ENCODE results near the gene SETD6. TPM values are rescaled to one million over a fixed set of nuclear protein-coding genes. Genes with fewer than 3 reads are reported as not detected.

The SETD6 gene
- total RNA-seq, 1 donor from 2014 or later: 25.0 TPM

GRCh38 chr16:58530179-58530578 is 14.9 kb downstream of the SETD6 start:
- Mint-ChIP-seq H3K27me3 (ENCODE audit: insufficient read depth, low read depth) (peaks cover 5% of the 10 kb centered on the region), H3K4me1 (no peaks in the 10 kb centered on the region), H3K9me3 (no peaks in the 10 kb centered on the region), H3K4me3 (no peak overlapping the region), H3K36me3 (peaks cover 42% of the 10 kb centered on the region), H3K27ac (no peak overlapping the region)
- Histone ChIP-seq H3K9ac (no peak overlapping the region), H4K20me1 (ENCODE audit: low read depth) (peaks cover 11% of the 10 kb centered on the region), H3K27me3 (no peaks in the 10 kb centered on the region), H2AFZ (replicated peaks) (no peak overlapping the region), H3K4me1 (no peaks in the 10 kb centered on the region), H3K36me3 (peaks cover 48% of the 10 kb centered on the region), H3K9me3 (ENCODE audit: low read depth) (no peaks in the 10 kb centered on the region), H3K79me2 (ENCODE audit: low read depth) (no peaks in the 10 kb centered on the region), H3K4me3 (no peak overlapping the region), H3K27ac (no peak overlapping the region), H3F3A (ENCODE audit: low read depth) (peaks cover 18% of the 10 kb centered on the region), H3K4me2 (no peak overlapping the region)
- TF ChIP-seq CTCF (IDR thresholded peaks at IDR 0.05) (no peak), EZH2 (IDR thresholded peaks at IDR 0.05) (no peak), EZH2phosphoT487 (IDR thresholded peaks at IDR 0.05) (no peak)
- DNase-seq (ENCODE audit: low spot score): no peak

GRCh38 chr16:58532414-58532813 is 17.1 kb downstream of the SETD6 start:
- no peaks in the 10 kb centered on the region for H3K9me3 ChIP-seq (ENCODE audit: low read depth)
- H3K9me3 Mint-ChIP-seq: no peaks in the 10 kb centered on the region
- no peaks in the 10 kb centered on the region for H3K27me3 ChIP-seq
- TF ChIP-seq CTCF (IDR thresholded peaks at IDR 0.05) (no peak), EZH2phosphoT487 (IDR thresholded peaks at IDR 0.05) (no peak), EZH2 (IDR thresholded peaks at IDR 0.05) (no peak)
- peaks cover 18% of the 10 kb centered on the region for H3F3A ChIP-seq (ENCODE audit: low read depth)
- no peak overlapping the region for H3K27ac ChIP-seq
- no peak overlapping the region for H2AFZ ChIP-seq (replicated peaks)
- H3K4me2 ChIP-seq: no peak overlapping the region
- no peak overlapping the region for H3K4me3 Mint-ChIP-seq
- H3K4me1 Mint-ChIP-seq: no peaks in the 10 kb centered on the region
- H3K36me3 ChIP-seq: peaks cover 54% of the 10 kb centered on the region
- peaks cover 5% of the 10 kb centered on the region for H3K27me3 Mint-ChIP-seq (ENCODE audit: insufficient read depth, low read depth)
- DNase-seq (ENCODE audit: low spot score): no peak
- H3K36me3 Mint-ChIP-seq: peaks cover 41% of the 10 kb centered on the region
- no peak overlapping the region for H3K4me3 ChIP-seq
- H3K79me2 ChIP-seq (ENCODE audit: low read depth): no peaks in the 10 kb centered on the region
- no peaks in the 10 kb centered on the region for H3K4me1 ChIP-seq
- no peak overlapping the region for H3K27ac Mint-ChIP-seq
- no peak overlapping the region for H3K9ac ChIP-seq
- peaks cover 11% of the 10 kb centered on the region for H4K20me1 ChIP-seq (ENCODE audit: low read depth)

- Histone ChIP-seq H3F3A (ENCODE audit: low read depth) (peaks cover 15% of the 10 kb centered on the region), H3K36me3 (peaks cover 60% of the 10 kb centered on the region), H3K4me1 (no peaks in the 10 kb centered on the region), H3K4me3 (no peak overlapping the region), H3K79me2 (ENCODE audit: low read depth) (no peaks in the 10 kb centered on the region), H4K20me1 (ENCODE audit: low read depth) (peaks cover 7% of the 10 kb centered on the region), H3K27me3 (no peaks in the 10 kb centered on the region), H2AFZ (replicated peaks) (no peak overlapping the region), H3K27ac (no peak overlapping the region), H3K9ac (no peak overlapping the region), H3K9me3 (ENCODE audit: low read depth) (no peaks in the 10 kb centered on the region), H3K4me2 (no peak overlapping the region)
- TF ChIP-seq EZH2 (IDR thresholded peaks at IDR 0.05) (no peak), CTCF (IDR thresholded peaks at IDR 0.05) (no peak), EZH2phosphoT487 (IDR thresholded peaks at IDR 0.05) (no peak)
- no peak overlapping the region for H3K27ac Mint-ChIP-seq
- no peak for DNase-seq (ENCODE audit: low spot score)
- H3K4me1 Mint-ChIP-seq: no peaks in the 10 kb centered on the region
- peaks cover 5% of the 10 kb centered on the region for H3K27me3 Mint-ChIP-seq (ENCODE audit: insufficient read depth, low read depth)
- peaks cover 46% of the 10 kb centered on the region for H3K36me3 Mint-ChIP-seq
- H3K9me3 Mint-ChIP-seq: no peaks in the 10 kb centered on the region
- H3K4me3 Mint-ChIP-seq: no peak overlapping the region
Measured at GRCh38 chr16:58533751-58534470, 18.6 kb downstream of the SETD6 start.
